RWPE2 (cell line): ENCODE results near the gene LINGO4.

ENCODE experiments used
- ATAC-seq: fragments of 200-7000 bp; cut with Tn5 transposase; 3 replicates; pipeline ENCODE4 v1.9.1; 2021; ENCODE audit warnings: low read depth
- DNase-seq: peaks from one replicate; pipeline ENCODE4 v3.0.0-alpha.2; 2020; ENCODE audit warnings: low spot score
- H3K27ac ChIP-seq: fragments of 450-650 bp; 2 replicates; pipeline ENCODE4 v1.5.1; 2017; ENCODE audit warnings: mild to moderate bottlenecking; ENCODE audit not compliant: poor library complexity, severe bottlenecking
- H3K27me3 ChIP-seq: fragments of 250-450 bp; sonication (Bioruptor Pico); 2 replicates; pipeline ENCODE4 v1.5.1; 2021; ENCODE audit warnings: mild to moderate bottlenecking, moderate library complexity; ENCODE audit not compliant: insufficient read depth, poor library complexity, severe bottlenecking
- H3K36me3 ChIP-seq: fragments of 250-450 bp; sonication (Bioruptor Pico); 2 replicates; pipeline ENCODE4 v1.5.1; 2020; ENCODE audit warnings: low read depth, mild to moderate bottlenecking, moderate library complexity
- H3K4me1 ChIP-seq: fragments of 250-450 bp; sonication (Bioruptor Pico); 2 replicates; pipeline ENCODE4 v1.5.1; 2021; ENCODE audit warnings: mild to moderate bottlenecking, moderate library complexity; ENCODE audit not compliant: insufficient read depth, poor library complexity, severe bottlenecking
- H3K4me3 ChIP-seq: fragments of 250-450 bp; sonication (Bioruptor Pico); 2 replicates; pipeline ENCODE4 v1.5.1; 2021; ENCODE audit warnings: mild to moderate bottlenecking, moderate library complexity; ENCODE audit not compliant: severe bottlenecking
- H3K9me3 ChIP-seq: fragments of 250-450 bp; sonication (Bioruptor Pico); 2 replicates; pipeline ENCODE4 v1.5.1; 2021; ENCODE audit warnings: mild to moderate bottlenecking, moderate library complexity; ENCODE audit not compliant: severe bottlenecking
- CTCF ChIP-seq: fragments of 450-650 bp; IDR thresholded peaks from one replicate; pipeline ENCODE4 v1.5.1; 2017; ENCODE audit warnings: mild to moderate bottlenecking, moderate library complexity; ENCODE audit not compliant: poor library complexity, severe bottlenecking

The LINGO4 gene

DNA sequence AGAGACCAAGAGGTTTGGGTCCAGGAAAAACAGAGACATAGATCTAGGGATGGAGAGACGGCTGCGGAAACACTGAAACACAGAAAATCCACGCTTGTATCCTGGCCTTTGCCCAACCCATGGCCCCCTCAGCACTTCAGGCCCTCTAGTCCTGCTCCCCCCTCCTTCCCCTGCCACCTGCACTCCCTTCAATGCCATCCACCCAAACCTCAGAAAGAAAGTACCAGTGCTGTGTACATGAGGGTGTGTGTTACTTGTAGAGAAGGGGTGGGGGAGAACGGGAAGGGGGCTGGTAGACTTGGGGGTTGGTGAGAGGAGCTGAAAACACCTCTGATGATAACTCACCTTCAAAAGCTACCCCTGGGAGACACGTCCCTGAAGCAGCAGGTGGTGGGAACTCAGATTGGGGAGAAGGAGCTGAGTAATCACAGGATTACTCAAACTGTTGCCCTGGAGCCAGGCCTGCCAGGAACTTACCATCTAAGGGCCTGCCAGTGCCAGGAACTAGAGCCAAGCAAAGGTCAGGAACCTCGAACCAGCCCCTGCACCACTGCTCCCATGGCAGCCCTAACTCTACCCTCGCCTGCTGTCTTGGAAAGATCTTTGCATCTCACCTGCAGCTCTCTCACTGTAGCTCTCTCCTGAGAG is 14.9 kb upstream of the LINGO4 start:
- no peaks in the 10 kb centered on the region for H3K36me3 ChIP-seq
- TF ChIP-seq CTCF = no peak
- no peaks in the 10 kb centered on the region for H3K9me3 ChIP-seq
- ATAC-seq (peak; percentile 68), DNase-seq (no peak)
- H3K4me1 ChIP-seq = peaks cover 7% of the 10 kb centered on the region
- H3K27ac ChIP-seq = no peak overlapping the region
- no peaks in the 10 kb centered on the region for H3K27me3 ChIP-seq
- no peak overlapping the region for H3K4me3 ChIP-seq

GRCh38 chr1:151819227-151819835 is 14.1 kb upstream of the LINGO4 start:
- Histone ChIP-seq H3K36me3 (no peaks in the 10 kb centered on the region), H3K9me3 (no peaks in the 10 kb centered on the region), H3K27ac (no peak overlapping the region), H3K27me3 (no peaks in the 10 kb centered on the region), H3K4me1 (peaks cover 7% of the 10 kb centered on the region), H3K4me3 (no peak overlapping the region)
- no peak for TF ChIP-seq CTCF
- no peak for ATAC-seq
- no peak for DNase-seq

- ATAC-seq (no peak), DNase-seq (no peak)
- Histone ChIP-seq H3K36me3 (no peaks in the 10 kb centered on the region), H3K27me3 (no peaks in the 10 kb centered on the region), H3K4me3 (no peak overlapping the region), H3K27ac (no peak overlapping the region), H3K4me1 (peaks cover 7% of the 10 kb centered on the region), H3K9me3 (no peaks in the 10 kb centered on the region)
- no peak for TF ChIP-seq CTCF
Measured at GRCh38 chr1:151817353-151817730, 12.1 kb upstream of the LINGO4 start.

GRCh38 chr1:151816548-151817352 is 11.5 kb upstream of the LINGO4 start:
- H3K4me1 ChIP-seq = peaks cover 7% of the 10 kb centered on the region
- no peak for ATAC-seq
- no peak for TF ChIP-seq CTCF
- no peaks in the 10 kb centered on the region for H3K36me3 ChIP-seq
- no peak for DNase-seq
- no peak overlapping the region for H3K27ac ChIP-seq
- no peaks in the 10 kb centered on the region for H3K27me3 ChIP-seq
- no peaks in the 10 kb centered on the region for H3K9me3 ChIP-seq
- no peak overlapping the region for H3K4me3 ChIP-seq
